PC-9 (cell line): Measurements from ENCODE around the gene MLX. TPM values are rescaled to one million over a fixed set of nuclear protein-coding genes. Genes with fewer than 3 reads are reported as not detected.
A peak's percentile ranks its signal among the peaks of the same experiment; 100 is the strongest.

ENCODE experiments used
- BruUV-seq: library from RNA; stranded (reverse); fragments of 400-500 nt; replicated peaks from 2 replicates; lab custom pipeline; 2021; lab: Mats Ljungman, UMichigan
- CTCF ChIA-PET: fragments of 300-600 bp; sonication (Branson Sonifier 250); formaldehyde crosslinking; loops from one replicate; lab custom pipeline; 2022; ENCODE audit warnings: antibody characterized with exemption; lab: Charles Lee
- POLR2A ChIA-PET: fragments of 300-600 bp; sonication (Branson Sonifier 250); formaldehyde crosslinking; loops from one replicate; lab custom pipeline; 2022; ENCODE audit warnings: antibody characterized with exemption; ENCODE audit not compliant: unreplicated experiment; lab: Charles Lee
- DNase-seq, 2 experiments: peaks; one replicate each; pipeline versions ENCODE4 v3.0.0 to v3.0.0-alpha.2; 2015 to 2022; ENCODE audit warnings: mixed read lengths in 1 of 2
- H2AFZ ChIP-seq: fragments of 200-600 bp; sonication (generic); 2 replicates; pipeline ENCODE4 v1.8.1; 2017; ENCODE audit warnings: antibody characterized with exemption
- H3F3A ChIP-seq: fragments of 200-600 bp; sonication (generic); 2 replicates; pipeline ENCODE4 v1.8.1; 2017; ENCODE audit warnings: antibody characterized with exemption, mild to moderate bottlenecking, low read depth; ENCODE audit not compliant: insufficient read depth
- H3K27ac ChIP-seq: fragments of 200-600 bp; sonication (generic); 2 replicates; pipeline ENCODE4 v1.6.1; 2016; ENCODE audit warnings: mixed run types
- H3K27me3 ChIP-seq: fragments of 200-600 bp; sonication (generic); 2 replicates; pipeline ENCODE4 v1.6.1; 2016; ENCODE audit warnings: low read depth, mixed run types; ENCODE audit not compliant: insufficient read depth
- H3K36me3 ChIP-seq: fragments of 200-600 bp; sonication (generic); 2 replicates; pipeline ENCODE4 v1.6.1; 2016; ENCODE audit warnings: low read depth, mixed run types
- H3K4me1 ChIP-seq: fragments of 200-600 bp; sonication (generic); replicated peaks from 2 replicates; pipeline ENCODE4 v1.6.1; 2016; ENCODE audit warnings: mixed run types; ENCODE audit not compliant: insufficient read depth
- H3K4me2 ChIP-seq: fragments of 200-600 bp; sonication (generic); 2 replicates; pipeline ENCODE4 v1.6.1; 2017; ENCODE audit warnings: mixed run types
- H3K4me3 ChIP-seq: fragments of 200-600 bp; sonication (generic); 2 replicates; pipeline ENCODE4 v1.6.1; 2016; ENCODE audit warnings: mixed run types
- H3K79me2 ChIP-seq: fragments of 200-600 bp; sonication (generic); 2 replicates; pipeline ENCODE4 v1.6.1; 2017; ENCODE audit warnings: low read depth, mixed run types
- H3K9me2 ChIP-seq: fragments of 200-600 bp; sonication (generic); 2 replicates; pipeline ENCODE4 v1.8.1; 2017; ENCODE audit warnings: mild to moderate bottlenecking; ENCODE audit not compliant: insufficient read depth
- H3K9me3 ChIP-seq: fragments of 200-600 bp; sonication (generic); 2 replicates; pipeline ENCODE4 v1.8.1; 2016; ENCODE audit warnings: low read depth; ENCODE audit not compliant: insufficient read depth
- H4K20me1 ChIP-seq: fragments of 200-600 bp; sonication (generic); 2 replicates; pipeline ENCODE4 v1.8.1; 2017; ENCODE audit not compliant: insufficient read depth
- CTCF ChIP-seq: fragments of 200-600 bp; sonication (generic); conservative IDR thresholded peaks from 2 replicates; pipeline ENCODE4 v1.6.1; 2017; ENCODE audit warnings: mixed run types, antibody characterized with exemption, mild to moderate bottlenecking, moderate library complexity
- EZH2 ChIP-seq: fragments of 200-600 bp; sonication (generic); IDR thresholded peaks from 2 replicates; pipeline ENCODE4 v1.8.0; 2017; ENCODE audit warnings: antibody characterized with exemption, low read depth
- intact Hi-C: fragments of 100-400 bp; cut with micrococcal nuclease; formaldehyde crosslinking; loops from one replicate; pipeline ENCODE4 v1.10.0; 2022; ENCODE audit not compliant: unreplicated experiment
- total RNA-seq: library from RNA; stranded (reverse); gene quantifications from 2 replicates; pipeline ENCODE4 v1.2.3, GENCODE V29; 2021

The MLX gene
- total RNA-seq, 1 experiment from 2014 or later, result 26.0 TPM

DNA sequence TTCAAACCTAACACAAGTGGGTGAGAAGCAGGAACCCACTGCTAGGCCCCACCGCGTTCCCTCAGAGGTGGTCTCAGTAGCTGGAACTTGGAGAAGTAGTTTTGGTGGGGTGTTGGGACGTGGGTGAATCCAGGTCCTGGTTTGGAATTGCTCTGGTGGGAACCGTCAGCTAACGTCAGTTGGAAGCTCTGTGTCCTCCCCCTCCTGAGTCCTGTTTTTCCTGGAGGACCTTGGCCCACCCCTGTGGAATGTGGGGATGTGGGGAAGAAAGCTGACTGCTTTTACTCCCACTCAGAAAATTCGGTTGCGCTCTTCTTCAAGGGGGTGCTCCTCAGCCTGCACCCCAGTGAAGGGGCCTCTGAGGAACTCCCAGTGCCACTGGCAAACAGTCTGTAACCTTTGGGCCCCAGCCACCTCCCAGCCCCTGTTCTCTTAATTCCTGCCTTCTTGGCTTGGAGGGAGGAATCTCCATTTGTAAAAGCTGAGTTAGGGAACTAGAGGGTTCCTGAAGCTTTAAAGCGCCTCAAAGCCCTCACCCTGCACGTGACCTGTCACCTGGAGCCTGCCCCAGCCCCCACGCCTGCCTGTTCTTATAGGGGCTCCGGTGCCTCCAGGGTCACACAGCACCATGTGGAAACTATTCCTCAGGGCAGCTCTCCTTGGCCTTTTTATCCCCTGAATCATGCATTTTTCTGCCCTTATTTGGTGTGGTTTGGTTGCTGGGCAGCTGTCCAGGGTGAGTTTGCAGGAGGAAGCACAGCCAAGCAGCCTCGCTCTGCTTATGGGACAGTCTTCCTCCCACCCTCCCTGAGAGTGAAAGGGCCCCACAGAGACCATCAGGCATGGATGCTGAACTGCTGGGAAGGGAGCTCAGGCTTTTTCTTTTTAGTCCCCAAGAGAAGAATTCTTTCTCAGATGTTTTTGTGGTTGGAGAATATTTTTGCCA, 47.1 kb upstream of the MLX start:
- H3K36me3 ChIP-seq, result 0 out of 2 replicates have a peak, but pooled peaks cover 3% of the 10 kb centered on the region
- intact Hi-C loops, result loop anchor here (1.0 to 5.0 kb wide), 6 partner anchors 7 to 553 kb away; partner anchors contain the start of genes ATP6V0A1, CAVIN1 and CNP
- no peaks in the 10 kb centered on the region for H3K9me3 ChIP-seq
- peak; percentile 87 to 95 for DNase-seq
- TF ChIP-seq EZH2 (no peak), CTCF (no peak)
- H3K4me3 ChIP-seq, result peak overlapping the region; percentile 5; the same call in 1 of the 2 replicates
- H3F3A ChIP-seq, result peaks cover 50% of the 10 kb centered on the region
- no peaks in the 10 kb centered on the region for H3K9me2 ChIP-seq
- no peaks in the 10 kb centered on the region for H3K79me2 ChIP-seq
- CTCF ChIA-PET, result interaction anchor here (0.6 to 2.3 kb wide), 2 partner anchors 7 to 48 kb away, joined by 3 to 18 read pairs; no protein-coding TSS in a partner anchor
- BruUV-seq, result TSS peak; percentile 79
- peaks cover 53% of the 10 kb centered on the region for H3K4me1 ChIP-seq
- POLR2A ChIA-PET, result interaction anchor here (0.6 to 2.0 kb wide), 11 partner anchors 13 to 841 kb away, joined by 3 to 18 read pairs (median 6); partner anchors contain the start of genes BECN1, CAVIN1 and EIF1
- H3K27ac ChIP-seq, result peak overlapping the region; percentile 89
- H4K20me1 ChIP-seq, result no peaks in the 10 kb centered on the region
- H2AFZ ChIP-seq, result no peak overlapping the region
- H3K27me3 ChIP-seq, result no peaks in the 10 kb centered on the region
- H3K4me2 ChIP-seq, result peak overlapping the region; percentile 67

DNA sequence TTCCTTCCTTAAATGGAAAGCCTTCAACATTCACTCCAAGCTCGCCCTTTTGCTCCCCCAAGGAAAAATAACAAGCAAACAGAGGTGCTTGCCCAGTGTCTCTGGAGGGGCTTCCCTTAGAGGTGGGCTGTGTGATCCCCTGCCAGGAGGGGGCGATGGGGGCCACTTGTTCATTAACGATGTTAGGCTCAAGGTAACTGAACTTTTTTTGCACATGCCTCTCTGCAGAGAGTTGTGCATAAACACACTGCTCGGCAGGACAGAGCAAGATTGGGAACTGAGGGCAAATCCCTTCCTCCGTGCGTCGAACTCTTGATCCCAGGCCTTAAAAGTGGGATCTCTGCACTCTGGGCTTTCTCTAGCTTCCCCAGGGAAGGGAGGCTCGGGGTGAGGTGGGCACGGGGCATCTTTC, 46.4 kb upstream of the MLX start:
- TF ChIP-seq EZH2 (no peak), CTCF (peak; percentile 40; the same call in 1 of the 2 replicates)
- DNase-seq, result no peak
- intact Hi-C loops, result no loop called here
- Histone ChIP-seq H3K36me3 (0 out of 2 replicates have a peak, but pooled peaks cover 3% of the 10 kb centered on the region), H3K27ac (peak overlapping the region; percentile 89), H3K9me2 (no peaks in the 10 kb centered on the region), H3K4me2 (peak overlapping the region; percentile 67), H3K4me3 (no peak overlapping the region), H3K4me1 (peaks cover 53% of the 10 kb centered on the region), H3K79me2 (no peaks in the 10 kb centered on the region), H2AFZ (no peak overlapping the region), H3F3A (peaks cover 54% of the 10 kb centered on the region), H4K20me1 (no peaks in the 10 kb centered on the region), H3K27me3 (no peaks in the 10 kb centered on the region), H3K9me3 (no peaks in the 10 kb centered on the region)
- CTCF ChIA-PET, result interaction anchor here (0.6 kb wide), 1 partner anchor 109 kb away, joined by 3 read pairs; no protein-coding TSS in a partner anchor
- POLR2A ChIA-PET, result interaction anchor here (0.6 to 1.1 kb wide), 7 partner anchors 12 to 832 kb away, joined by 4 to 18 read pairs (median 6); partner anchors contain the start of genes BECN1, CAVIN1 and EIF1
- TSS peak; percentile 69 for BruUV-seq

GRCh38 chr17:42521036-42521435, 45.9 kb upstream of the MLX start:
- ChIA-PET POLR2A (interaction anchor here (0.6 kb wide), 1 partner anchor 651 kb away, joined by 4 read pairs; no protein-coding TSS in a partner anchor), CTCF (interaction anchor here (0.6 kb wide), 1 partner anchor 109 kb away, joined by 3 read pairs; no protein-coding TSS in a partner anchor)
- TF ChIP-seq EZH2 (no peak), CTCF (no peak)
- H3K79me2 ChIP-seq, result no peaks in the 10 kb centered on the region
- DNase-seq, result no peak
- H3K4me3 ChIP-seq, result no peak overlapping the region
- H3K36me3 ChIP-seq, result 0 out of 2 replicates have a peak, but pooled peaks cover 3% of the 10 kb centered on the region
- H2AFZ ChIP-seq, result no peak overlapping the region
- H3F3A ChIP-seq, result peaks cover 53% of the 10 kb centered on the region
- H3K4me2 ChIP-seq, result peak overlapping the region; percentile 67; the same call in 1 of the 2 replicates
- H3K9me2 ChIP-seq, result no peaks in the 10 kb centered on the region
- H4K20me1 ChIP-seq, result no peaks in the 10 kb centered on the region
- intact Hi-C loops, result no loop called here
- peaks cover 53% of the 10 kb centered on the region for H3K4me1 ChIP-seq
- H3K27me3 ChIP-seq, result no peaks in the 10 kb centered on the region
- no peaks in the 10 kb centered on the region for H3K9me3 ChIP-seq
- BruUV-seq, result no TSS peak
- H3K27ac ChIP-seq, result peak overlapping the region; percentile 89
